ENCODE results near the gene MAPT. TPM values are rescaled to one million over a fixed set of nuclear protein-coding genes. Genes with fewer than 3 reads are reported as not detected.

MAPT gene
- total RNA-seq, 1 donor from 2014 or later: 2.4 TPM

GRCh38 chr17:46059486-46059885, 165.1 kb downstream of the MAPT start:
- H3K36me3 ChIP-seq: peaks cover 4% of the 10 kb centered on the region
- Mint-ChIP-seq H3K27ac (no peak overlapping the region), H3K27me3 (ENCODE audit: insufficient read depth, low read depth) (no peaks in the 10 kb centered on the region), H3K4me3 (no peak overlapping the region), H3K4me1 (no peaks in the 10 kb centered on the region), H3K36me3 (peaks cover 25% of the 10 kb centered on the region), H3K9me3 (no peaks in the 10 kb centered on the region)
- H3K27ac ChIP-seq: no peak overlapping the region
- no peak for TF ChIP-seq CTCF (IDR thresholded peaks at IDR 0.05)
- no peak for TF ChIP-seq EZH2phosphoT487 (IDR thresholded peaks at IDR 0.05)
- TF ChIP-seq EZH2 (IDR thresholded peaks at IDR 0.05): no peak
- H3F3A ChIP-seq (ENCODE audit: low read depth): no peaks in the 10 kb centered on the region
- H4K20me1 ChIP-seq (ENCODE audit: low read depth): peaks cover 35% of the 10 kb centered on the region
- H3K9ac ChIP-seq: no peak overlapping the region
- no peak for DNase-seq (ENCODE audit: low spot score)
- no peaks in the 10 kb centered on the region for H3K4me1 ChIP-seq
- no peak overlapping the region for H3K4me2 ChIP-seq
- H3K79me2 ChIP-seq (ENCODE audit: low read depth): peaks cover 62% of the 10 kb centered on the region
- no peaks in the 10 kb centered on the region for H3K27me3 ChIP-seq
- no peak overlapping the region for H2AFZ ChIP-seq (replicated peaks)
- H3K9me3 ChIP-seq (ENCODE audit: low read depth): no peaks in the 10 kb centered on the region
- no peak overlapping the region for H3K4me3 ChIP-seq

- Mint-ChIP-seq H3K4me1 (no peaks in the 10 kb centered on the region), H3K9me3 (no peaks in the 10 kb centered on the region), H3K27ac (no peak overlapping the region), H3K36me3 (peaks cover 26% of the 10 kb centered on the region), H3K27me3 (ENCODE audit: insufficient read depth, low read depth) (no peaks in the 10 kb centered on the region), H3K4me3 (no peak overlapping the region)
- H3K27me3 ChIP-seq: no peaks in the 10 kb centered on the region
- no peaks in the 10 kb centered on the region for H3K9me3 ChIP-seq (ENCODE audit: low read depth)
- peaks cover 4% of the 10 kb centered on the region for H3K36me3 ChIP-seq
- H3K79me2 ChIP-seq (ENCODE audit: low read depth): peaks cover 60% of the 10 kb centered on the region
- no peak for DNase-seq (ENCODE audit: low spot score)
- no peaks in the 10 kb centered on the region for H3K4me1 ChIP-seq
- no peaks in the 10 kb centered on the region for H3F3A ChIP-seq (ENCODE audit: low read depth)
- no peak overlapping the region for H2AFZ ChIP-seq (replicated peaks)
- H3K4me2 ChIP-seq: no peak overlapping the region
- TF ChIP-seq CTCF (IDR thresholded peaks at IDR 0.05) (no peak), EZH2phosphoT487 (IDR thresholded peaks at IDR 0.05) (no peak), EZH2 (IDR thresholded peaks at IDR 0.05) (no peak)
- H3K27ac ChIP-seq: no peak overlapping the region
- H3K4me3 ChIP-seq: no peak overlapping the region
- peaks cover 37% of the 10 kb centered on the region for H4K20me1 ChIP-seq (ENCODE audit: low read depth)
- no peak overlapping the region for H3K9ac ChIP-seq
These were observed 166.1 kb downstream of the MAPT start for GRCh38 chr17:46060461-46060860.

- no peak overlapping the region for H3K27ac ChIP-seq
- Mint-ChIP-seq H3K27ac (no peak overlapping the region), H3K27me3 (ENCODE audit: insufficient read depth, low read depth) (no peaks in the 10 kb centered on the region), H3K4me1 (no peaks in the 10 kb centered on the region), H3K4me3 (no peak overlapping the region), H3K9me3 (no peaks in the 10 kb centered on the region), H3K36me3 (peaks cover 31% of the 10 kb centered on the region)
- H3K27me3 ChIP-seq: no peaks in the 10 kb centered on the region
- no peak overlapping the region for H3K9ac ChIP-seq
- H3K4me1 ChIP-seq: no peaks in the 10 kb centered on the region
- H3K9me3 ChIP-seq (ENCODE audit: low read depth): no peaks in the 10 kb centered on the region
- H3K79me2 ChIP-seq (ENCODE audit: low read depth): peaks cover 57% of the 10 kb centered on the region
- H3K4me2 ChIP-seq: no peak overlapping the region
- H2AFZ ChIP-seq (replicated peaks): no peak overlapping the region
- no peak for TF ChIP-seq EZH2 (IDR thresholded peaks at IDR 0.05)
- TF ChIP-seq EZH2phosphoT487 (IDR thresholded peaks at IDR 0.05): no peak
- TF ChIP-seq CTCF (IDR thresholded peaks at IDR 0.05): peak; percentile 45
- H4K20me1 ChIP-seq (ENCODE audit: low read depth): peaks cover 37% of the 10 kb centered on the region
- peaks cover 4% of the 10 kb centered on the region for H3K36me3 ChIP-seq
- no peak overlapping the region for H3K4me3 ChIP-seq
- H3F3A ChIP-seq (ENCODE audit: low read depth): no peaks in the 10 kb centered on the region
- no peak for DNase-seq (ENCODE audit: low spot score)
These were observed 167.1 kb downstream of the MAPT start for GRCh38 chr17:46061435-46061834.
